ENCODE measurements around the gene NAA80. TPM values are rescaled to one million over a fixed set of nuclear protein-coding genes. Genes with fewer than 3 reads are reported as not detected.

NAA80 gene
- total and polyA plus RNA-seq, 4 donors: 4.8 to 16.6 (median 12.1) TPM

GRCh38 chr3:50268703-50269451, 30.3 kb downstream of the NAA80 start, which contains the start of gene SEMA3B:
Gene SEMA3B (plus strand): TSS chr3:50269147. CDS start chr3:50269241, 94 bp downstream.
- 44 to 73% methylated on average over 19 to 21 of the region's 21 CpGs for WGBS, 2 donors
- H3K27me3 ChIP-seq (ENCODE audit: control insufficient read depth in 3 of 3, insufficient read depth in 3 of 3, low read length in 2 of 3): peaks cover 0 to 10% (median 5%) of the 10 kb centered on the region in 3 donors
- TF ChIP-seq CTCF (IDR thresholded peaks at IDR 0.05; ENCODE audit: control extremely low read depth, extremely low read depth): no peak
- ATAC-seq (ENCODE audit: insufficient read depth, low FRiP score) (peak; percentile 34), DNase-seq (peak; percentile 39 to 63 (median 60))
- no peak within 1 kb of the TSS for H3K4me3 ChIP-seq
- peaks cover 0 to 65% (median 35%) of the 10 kb centered on the region in 5 donors for H3K4me1 ChIP-seq (ENCODE audit: control insufficient read depth in 5 of 5, insufficient read depth in 5 of 5, low read length in 5 of 5)
- H3K9ac ChIP-seq (ENCODE audit: insufficient read depth in 1 of 2, low read length in 2 of 2): peak within 1 kb of the TSS; percentile 66 to 83
- H3K9me3 ChIP-seq (ENCODE audit: control insufficient read depth in 4 of 4, insufficient read depth in 3 of 4, low read length in 3 of 4): no peaks in the 10 kb centered on the region
- H3K27ac ChIP-seq (ENCODE audit: low read depth in 1 of 2, low read length in 1 of 2): peak within 1 kb of the TSS; percentile 91 to 93
- H3K36me3 ChIP-seq (ENCODE audit: control insufficient read depth in 4 of 4, insufficient read depth in 4 of 4, low read length in 4 of 4): peaks cover 0 to 1% (median 0%) of the 10 kb centered on the region in 4 donors

GRCh38 chr3:50268276-50268675, 30.9 kb downstream of the NAA80 start:
- no peak for ATAC-seq (ENCODE audit: insufficient read depth, low FRiP score)
- no peaks in the 10 kb centered on the region for H3K9me3 ChIP-seq (ENCODE audit: control insufficient read depth in 4 of 4, insufficient read depth in 3 of 4, low read length in 3 of 4)
- WGBS, 2 donors: 41 to 79% methylated on average over 3 of the region's 3 CpGs
- peak overlapping the region; percentile 70 to 91 for H3K27ac ChIP-seq (ENCODE audit: low read depth in 1 of 2, low read length in 1 of 2)
- DNase-seq: peak in 1 of 3 donors; percentile 12
- peaks cover 0 to 1% (median 0%) of the 10 kb centered on the region in 4 donors for H3K36me3 ChIP-seq (ENCODE audit: control insufficient read depth in 4 of 4, insufficient read depth in 4 of 4, low read length in 4 of 4)
- peak overlapping the region in 1 of 2 donors; percentile 62 for H3K9ac ChIP-seq (ENCODE audit: insufficient read depth in 1 of 2, low read length in 2 of 2)
- peaks cover 0 to 68% (median 31%) of the 10 kb centered on the region in 5 donors for H3K4me1 ChIP-seq (ENCODE audit: control insufficient read depth in 5 of 5, insufficient read depth in 5 of 5, low read length in 5 of 5)
- peaks cover 0 to 5% (median 2%) of the 10 kb centered on the region in 3 donors for H3K27me3 ChIP-seq (ENCODE audit: control insufficient read depth in 3 of 3, insufficient read depth in 3 of 3, low read length in 2 of 3)
- no peak for TF ChIP-seq CTCF (IDR thresholded peaks at IDR 0.05; ENCODE audit: control extremely low read depth, extremely low read depth)
- H3K4me3 ChIP-seq: no peak overlapping the region

- Histone ChIP-seq H3K4me1 (ENCODE audit: control insufficient read depth in 5 of 5, insufficient read depth in 5 of 5, low read length in 5 of 5) (peaks cover 0 to 68% (median 28%) of the 10 kb centered on the region in 5 donors), H3K4me3 (peak overlapping the region; percentile 23), H3K27me3 (ENCODE audit: control insufficient read depth in 3 of 3, insufficient read depth in 3 of 3, low read length in 2 of 3) (no peaks in the 10 kb centered on the region), H3K36me3 (ENCODE audit: control insufficient read depth in 4 of 4, insufficient read depth in 4 of 4, low read length in 4 of 4) (peaks cover 0 to 1% (median 0%) of the 10 kb centered on the region in 4 donors), H3K27ac (ENCODE audit: low read depth in 1 of 2, low read length in 1 of 2) (peak overlapping the region; percentile 91 to 93), H3K9me3 (ENCODE audit: control insufficient read depth in 4 of 4, insufficient read depth in 3 of 4, low read length in 3 of 4) (no peaks in the 10 kb centered on the region), H3K9ac (ENCODE audit: insufficient read depth in 1 of 2, low read length in 2 of 2) (peak overlapping the region in 1 of 2 donors; percentile 47)
- 13 to 15% methylated on average over 22 of the region's 22 CpGs for WGBS, 2 donors
- ATAC-seq (ENCODE audit: insufficient read depth, low FRiP score) (no peak), DNase-seq (peak; percentile 53 to 69 (median 63))
- no peak for TF ChIP-seq CTCF (IDR thresholded peaks at IDR 0.05; ENCODE audit: control extremely low read depth, extremely low read depth)
These were observed 31.8 kb downstream of the NAA80 start for GRCh38 chr3:50267280-50267913.
